ENCODE measurements around the gene TMEM35A. TPM values are rescaled to one million over a fixed set of nuclear protein-coding genes. Genes with fewer than 3 reads are reported as not detected.

TMEM35A gene
- total and polyA plus RNA-seq, 9 of the 15 experiments (the other 6 are each of a cell fraction or from before 2014, with no cell fraction given) = not detected

- TF ChIP-seq MGA (IDR thresholded peaks at IDR 0.05) (peak; percentile 74), ZNF197 (CRISPR knock-in tag; IDR thresholded peaks at IDR 0.05; ENCODE audit: low read depth) (no peak), CLOCK (CRISPR knock-in tag; IDR thresholded peaks at IDR 0.05; ENCODE audit: borderline replicate concordance) (no peak), GMEB1 (CRISPR knock-in tag; IDR thresholded peaks at IDR 0.05) (peak; percentile 79), SIN3B (IDR thresholded peaks at IDR 0.05; ENCODE audit: low read depth) (peak; percentile 50; the same call in 1 of the 2 replicates), MAFG (tag; conservative IDR thresholded peaks at IDR 0.05) (no peak), ZNF408 (CRISPR knock-in tag; IDR thresholded peaks at IDR 0.05; ENCODE audit: low read depth) (no peak), NEUROD1 (IDR thresholded peaks at IDR 0.05; ENCODE audit: borderline replicate concordance, low read depth, low read length, partially characterized antibody) (peak; percentile 24)
These were observed 19.1 kb downstream of the TMEM35A start, which contains the start of gene CENPI (continued) for GRCh38 chrX:101097546-101098453.

All from K562 (cell line).